Measurements from ENCODE around the gene DSCAM.
"Not testable (repeated sequence)": the region's sequence is repeated elsewhere in the genome, so short reads cannot be mapped to it uniquely, and the experiment has no call there.

GRCh38 chr21:40033156-40033782 is 813.7 kb downstream of the DSCAM start:
- TF ChIP-seq, protein P1, sequence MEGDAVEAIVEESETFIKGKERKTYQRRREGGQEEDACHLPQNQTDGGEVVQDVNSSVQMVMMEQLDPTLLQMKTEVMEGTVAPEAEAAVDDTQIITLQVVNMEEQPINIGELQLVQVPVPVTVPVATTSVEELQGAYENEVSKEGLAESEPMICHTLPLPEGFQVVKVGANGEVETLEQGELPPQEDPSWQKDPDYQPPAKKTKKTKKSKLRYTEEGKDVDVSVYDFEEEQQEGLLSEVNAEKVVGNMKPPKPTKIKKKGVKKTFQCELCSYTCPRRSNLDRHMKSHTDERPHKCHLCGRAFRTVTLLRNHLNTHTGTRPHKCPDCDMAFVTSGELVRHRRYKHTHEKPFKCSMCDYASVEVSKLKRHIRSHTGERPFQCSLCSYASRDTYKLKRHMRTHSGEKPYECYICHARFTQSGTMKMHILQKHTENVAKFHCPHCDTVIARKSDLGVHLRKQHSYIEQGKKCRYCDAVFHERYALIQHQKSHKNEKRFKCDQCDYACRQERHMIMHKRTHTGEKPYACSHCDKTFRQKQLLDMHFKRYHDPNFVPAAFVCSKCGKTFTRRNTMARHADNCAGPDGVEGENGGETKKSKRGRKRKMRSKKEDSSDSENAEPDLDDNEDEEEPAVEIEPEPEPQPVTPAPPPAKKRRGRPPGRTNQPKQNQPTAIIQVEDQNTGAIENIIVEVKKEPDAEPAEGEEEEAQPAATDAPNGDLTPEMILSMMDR (IDR thresholded peaks at IDR 0.05 in 2 of 3, conservative IDR thresholded peaks at IDR 0.05 in 1 of 3; ENCODE audit: borderline replicate concordance in 1 of 3, insufficient read depth in 1 of 3, low read depth in 2 of 3, low read length in 2 of 3) = not testable (repeated sequence)
- TF ChIP-seq ELF1 (IDR thresholded peaks at IDR 0.05; ENCODE audit: borderline replicate concordance, low read depth); FOSL1 (IDR thresholded peaks at IDR 0.05; ENCODE audit: low read depth); JUND (IDR thresholded peaks at IDR 0.05): not testable (repeated sequence)

Measured in HCT116 (cell line).